Body of pancreas (tissue), 4 donors: ENCODE data around the gene AKT1.

Experiments
- POLR2A ChIP-seq, 3 donors: fragments of 450-650 bp; IDR thresholded peaks; one replicate each; pipeline ENCODE4 v1.6.1; 2016; ENCODE audit warnings: antibody characterized with exemption in 3 of 3, mild to moderate bottlenecking in 2 of 3
- TF ChIP-seq, protein P1 (sequence below), 7 experiments: fragments of 450-650 bp in 4 of 7; fragments of 200-600 bp in 3 of 7; sonication (generic) in 3 of 7; IDR thresholded peaks; one replicate each; pipeline ENCODE4 v1.5.1; 2016 to 2019; ENCODE audit warnings: antibody characterized with exemption in 7 of 7

DNA sequence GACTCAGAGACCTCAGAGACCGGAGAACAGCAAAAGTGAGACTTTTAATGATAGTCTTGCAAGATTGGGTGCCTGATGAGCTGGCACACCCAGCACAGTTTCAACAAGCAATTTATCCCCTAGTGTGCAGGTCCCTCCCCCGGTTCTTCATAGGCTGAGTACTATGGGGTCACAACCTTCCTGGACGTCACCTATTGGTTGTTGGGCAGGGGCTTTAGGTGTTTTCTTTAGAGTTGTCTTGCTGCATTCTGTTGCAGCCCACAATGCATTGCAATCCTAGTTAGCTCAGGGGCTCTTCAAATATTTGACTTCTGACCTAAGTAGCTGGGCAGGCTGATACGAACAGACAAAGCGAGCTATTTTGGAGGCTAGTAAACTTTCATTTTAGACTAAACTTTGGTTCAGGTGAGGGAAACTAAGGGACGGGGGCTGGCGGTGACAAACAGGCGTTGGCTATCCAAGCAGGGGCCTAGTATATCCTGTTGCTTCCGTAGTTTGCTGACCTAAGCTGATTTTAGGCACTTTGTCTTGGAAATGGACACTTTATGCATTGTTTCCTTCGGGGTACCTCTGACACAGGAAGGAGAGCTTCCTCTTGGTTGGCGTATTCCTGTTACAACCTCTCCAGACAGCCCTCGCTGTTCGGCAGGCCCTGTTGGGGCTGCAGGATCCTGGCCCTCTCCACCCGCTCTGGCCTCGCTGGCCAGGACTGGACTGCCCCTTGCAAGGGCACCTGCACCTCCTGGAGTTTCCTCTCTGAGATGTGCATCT lies 28.5 kb downstream of the AKT1 start:
- TF ChIP-seq POLR2A (IDR thresholded peaks at IDR 0.05), result no peak
- TF ChIP-seq, protein P1, sequence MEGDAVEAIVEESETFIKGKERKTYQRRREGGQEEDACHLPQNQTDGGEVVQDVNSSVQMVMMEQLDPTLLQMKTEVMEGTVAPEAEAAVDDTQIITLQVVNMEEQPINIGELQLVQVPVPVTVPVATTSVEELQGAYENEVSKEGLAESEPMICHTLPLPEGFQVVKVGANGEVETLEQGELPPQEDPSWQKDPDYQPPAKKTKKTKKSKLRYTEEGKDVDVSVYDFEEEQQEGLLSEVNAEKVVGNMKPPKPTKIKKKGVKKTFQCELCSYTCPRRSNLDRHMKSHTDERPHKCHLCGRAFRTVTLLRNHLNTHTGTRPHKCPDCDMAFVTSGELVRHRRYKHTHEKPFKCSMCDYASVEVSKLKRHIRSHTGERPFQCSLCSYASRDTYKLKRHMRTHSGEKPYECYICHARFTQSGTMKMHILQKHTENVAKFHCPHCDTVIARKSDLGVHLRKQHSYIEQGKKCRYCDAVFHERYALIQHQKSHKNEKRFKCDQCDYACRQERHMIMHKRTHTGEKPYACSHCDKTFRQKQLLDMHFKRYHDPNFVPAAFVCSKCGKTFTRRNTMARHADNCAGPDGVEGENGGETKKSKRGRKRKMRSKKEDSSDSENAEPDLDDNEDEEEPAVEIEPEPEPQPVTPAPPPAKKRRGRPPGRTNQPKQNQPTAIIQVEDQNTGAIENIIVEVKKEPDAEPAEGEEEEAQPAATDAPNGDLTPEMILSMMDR (IDR thresholded peaks at IDR 0.05), result no peak
